ENCODE measurements around the gene ABCC4.

GRCh38 chr13:94999871-95000270 lies 301.4 kb downstream of the ABCC4 start:
- TF ChIP-seq EP300 (IDR thresholded peaks at IDR 0.05) (no peak), POLR2A (IDR thresholded peaks at IDR 0.05) (no peak), CTCF (IDR thresholded peaks at IDR 0.05) (no peak)

Data from suprapubic skin (tissue), 3 donors.